ENCODE data around the gene ORAI1. TPM values are rescaled to one million over a fixed set of nuclear protein-coding genes. Genes with fewer than 3 reads are reported as not detected.
A peak's percentile ranks its signal among the peaks of the same experiment; 100 is the strongest.
"Not testable (repeated sequence)": the region's sequence is repeated elsewhere in the genome, so short reads cannot be mapped to it uniquely, and the experiment has no call there.

Gene ORAI1
- total RNA-seq, 6 donors from 2014 or later = 7.3 to 48.2 (median 34.3) TPM

GRCh38 chr12:121628536-121628935, 2.2 kb downstream of the ORAI1 start:
- H3K4me3 ChIP-seq = peak overlapping the region in 2 of 4 donors; percentile 63 to 93
- peaks cover 62 to 77% (median 66%) of the 10 kb centered on the region in 4 donors for H3K4me1 ChIP-seq
- H3K27ac ChIP-seq = peak overlapping the region; percentile 90 to 99 (median 94)
- ATAC-seq (ENCODE audit: low FRiP score in 2 of 2) = no peak
- no peaks in the 10 kb centered on the region for H3K27me3 ChIP-seq
- no peak for DNase-seq
- TF ChIP-seq POLR2AphosphoS5 (IDR thresholded peaks at IDR 0.05) (no peak), EP300 (IDR thresholded peaks at IDR 0.05) (no peak), POLR2A (IDR thresholded peaks at IDR 0.05) (no peak), CTCF (IDR thresholded peaks at IDR 0.05) (no peak)
- 76 to 81% methylated on average over 5 of the region's 5 CpGs for WGBS, 2 donors
- H3K36me3 ChIP-seq = no peaks in the 10 kb centered on the region
- no peaks in the 10 kb centered on the region for H3K9me3 ChIP-seq

- DNase-seq (no peak), ATAC-seq (ENCODE audit: low FRiP score in 2 of 2) (no peak)
- H3K4me1 ChIP-seq = peaks cover 53 to 62% (median 56%) of the 10 kb centered on the region in 4 donors
- H3K27me3 ChIP-seq = no peaks in the 10 kb centered on the region
- 90 to 95% methylated on average over 7 of the region's 7 CpGs for WGBS, 2 donors
- no peak for TF ChIP-seq CTCF (IDR thresholded peaks at IDR 0.05)
- no peak for TF ChIP-seq EP300 (IDR thresholded peaks at IDR 0.05)
- TF ChIP-seq POLR2A (IDR thresholded peaks at IDR 0.05) = no peak
- TF ChIP-seq POLR2AphosphoS5 (IDR thresholded peaks at IDR 0.05) = no peak
- no peaks in the 10 kb centered on the region for H3K9me3 ChIP-seq
- no peaks in the 10 kb centered on the region for H3K36me3 ChIP-seq
- no peak overlapping the region for H3K4me3 ChIP-seq
- H3K27ac ChIP-seq = peak overlapping the region in 2 of 4 donors; percentile 94 to 99
Observed at GRCh38 chr12:121630791-121631355, 4.5 kb downstream of the ORAI1 start.

- H3K27me3 ChIP-seq = no peaks in the 10 kb centered on the region
- 59 to 61% methylated on average over 11 of the region's 11 CpGs for WGBS, 2 donors
- TF ChIP-seq POLR2A (IDR thresholded peaks at IDR 0.05) = no peak
- TF ChIP-seq POLR2AphosphoS5 (IDR thresholded peaks at IDR 0.05) = no peak
- no peak for TF ChIP-seq EP300 (IDR thresholded peaks at IDR 0.05)
- no peak for TF ChIP-seq CTCF (IDR thresholded peaks at IDR 0.05)
- H3K9me3 ChIP-seq = no peaks in the 10 kb centered on the region
- H3K36me3 ChIP-seq = no peaks in the 10 kb centered on the region
- H3K4me1 ChIP-seq = peaks cover 58 to 67% (median 59%) of the 10 kb centered on the region in 4 donors
- DNase-seq (no peak), ATAC-seq (ENCODE audit: low FRiP score in 2 of 2) (no peak)
- peak overlapping the region; percentile 62 to 76 (median 72) for H3K27ac ChIP-seq
- H3K4me3 ChIP-seq = no peak overlapping the region
Observed at GRCh38 chr12:121632069-121632970, 6.0 kb downstream of the ORAI1 start.

- WGBS, 2 donors = 68 to 86% methylated on average over 6 to 8 of the region's 11 CpGs
- not testable (repeated sequence) for H3K27ac ChIP-seq; H3K4me3 ChIP-seq; H3K9me3 ChIP-seq; DNase-seq; H3K27me3 ChIP-seq; H3K36me3 ChIP-seq; ATAC-seq (ENCODE audit: low FRiP score in 2 of 2)
- peaks cover 52 to 64% (median 53%) of the 10 kb centered on the region in 4 donors for H3K4me1 ChIP-seq
Observed at GRCh38 chr12:121633833-121634196, 7.5 kb downstream of the ORAI1 start.

- no peaks in the 10 kb centered on the region for H3K36me3 ChIP-seq
- no peak for TF ChIP-seq POLR2AphosphoS5 (IDR thresholded peaks at IDR 0.05)
- TF ChIP-seq EP300 (IDR thresholded peaks at IDR 0.05) = no peak
- no peak for TF ChIP-seq POLR2A (IDR thresholded peaks at IDR 0.05)
- no peak for TF ChIP-seq CTCF (IDR thresholded peaks at IDR 0.05)
- H3K27ac ChIP-seq = no peak overlapping the region
- WGBS, 2 donors = 80 to 85% methylated on average over 13 of the region's 13 CpGs
- peaks cover 41 to 56% (median 44%) of the 10 kb centered on the region in 4 donors for H3K4me1 ChIP-seq
- no peaks in the 10 kb centered on the region for H3K9me3 ChIP-seq
- no peak for ATAC-seq (ENCODE audit: low FRiP score in 2 of 2)
- DNase-seq = no peak
- no peak overlapping the region for H3K4me3 ChIP-seq
- H3K27me3 ChIP-seq = no peaks in the 10 kb centered on the region
Observed at GRCh38 chr12:121634836-121635235, 8.5 kb downstream of the ORAI1 start.
